T follicular helper cell (primary cell): ENCODE results near the gene PKN2.
"Not testable (repeated sequence)": the region's sequence is repeated elsewhere in the genome, so short reads cannot be mapped to it uniquely, and the experiment has no call there.

ENCODE experiments used
- DNase-seq: peaks from one replicate; pipeline ENCODE4 v3.0.0-alpha.2; 2020; ENCODE audit warnings: low read depth

PKN2 gene

DNA sequence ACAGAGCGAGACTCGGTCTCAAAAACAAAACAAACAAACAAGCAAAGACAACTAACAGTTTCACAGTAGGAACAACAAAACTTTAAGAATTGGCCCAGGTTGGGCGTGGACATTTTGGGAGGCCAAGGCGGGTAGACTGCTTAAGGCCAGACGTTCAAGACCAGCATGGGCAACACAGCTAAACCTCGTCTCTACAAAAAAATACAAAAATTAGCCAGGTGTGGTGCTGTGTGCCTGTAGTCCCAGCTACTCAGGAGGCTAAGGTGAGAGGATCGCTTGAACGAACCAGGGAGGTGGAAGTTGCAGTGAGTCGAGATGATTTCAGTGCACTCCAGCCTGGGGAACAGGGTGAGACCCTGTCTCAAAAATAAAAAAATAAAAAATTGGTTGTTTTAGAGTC is 193.8 kb downstream of the PKN2 start:
- DNase-seq: no peak

DNA sequence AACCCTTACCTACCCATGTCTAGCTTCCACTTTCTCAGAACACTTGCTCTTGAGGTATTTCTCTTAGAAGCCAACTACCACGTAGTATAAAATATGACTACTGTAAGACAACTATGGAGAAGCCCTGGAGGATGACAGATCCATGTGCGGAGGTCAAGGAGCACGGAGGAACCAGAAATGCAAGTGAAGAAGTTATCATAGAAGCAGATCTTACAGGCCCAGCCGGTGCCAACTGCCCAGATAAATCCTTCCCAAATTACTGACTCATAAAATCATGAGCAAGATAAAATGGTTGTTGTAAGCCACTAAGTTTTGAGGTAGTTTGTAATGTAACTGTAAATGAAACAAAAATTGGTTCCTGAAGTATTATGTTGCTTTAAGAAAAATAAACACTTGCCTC is 194.7 kb downstream of the PKN2 start:
- DNase-seq: no peak

DNA sequence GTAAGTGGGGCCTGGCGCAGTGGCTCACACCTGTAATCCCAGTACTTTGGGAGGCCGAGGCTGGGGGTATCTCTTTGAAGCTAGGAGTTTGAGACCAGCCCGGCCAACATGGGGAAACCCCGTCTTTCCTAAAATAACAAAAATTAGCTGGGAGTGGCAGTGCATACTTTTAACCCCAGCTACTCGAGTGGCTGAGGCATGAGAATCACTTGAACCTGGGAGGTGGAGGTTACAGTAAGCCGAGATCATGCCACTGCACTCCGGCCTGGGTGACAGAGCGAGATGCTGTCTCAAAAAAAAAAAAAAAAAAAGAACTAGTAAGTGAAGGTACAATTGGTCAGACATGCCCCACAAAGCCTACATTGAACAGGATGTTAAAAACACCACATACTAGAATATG is 196.6 kb downstream of the PKN2 start:
- DNase-seq: not testable (repeated sequence)

DNA sequence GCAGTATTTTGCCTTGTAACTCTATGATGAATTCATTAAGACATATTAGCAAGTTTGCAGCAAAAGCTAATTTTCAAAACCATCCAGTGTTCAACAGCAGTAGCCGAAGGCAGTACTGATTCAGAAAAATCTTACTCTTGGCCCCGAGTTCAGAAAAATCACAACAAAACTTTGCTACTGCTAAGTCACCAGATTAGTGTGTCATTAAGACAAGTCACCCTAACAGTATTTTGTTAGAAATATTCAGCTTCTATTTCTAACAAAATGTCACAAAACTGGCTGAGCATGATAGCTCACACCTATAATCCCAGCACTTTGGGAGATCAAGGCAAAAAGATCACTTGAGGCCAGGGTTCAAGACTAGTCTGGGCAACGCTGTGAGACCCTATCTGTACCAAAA is 199.1 kb downstream of the PKN2 start:
- DNase-seq: no peak
